T follicular helper cell (primary cell): Measurements from ENCODE around the gene SECISBP2L.
"Not testable (repeated sequence)": the region's sequence is repeated elsewhere in the genome, so short reads cannot be mapped to it uniquely, and the experiment has no call there.

Source experiments
- DNase-seq: peaks from one replicate; pipeline ENCODE4 v3.0.0-alpha.2; 2020; ENCODE audit warnings: low read depth
- total RNA-seq, 2 experiments: gene quantifications; one replicate each; lab custom pipeline; 2026; lab: John Stamatoyannopoulos, UW

Gene SECISBP2L, protein sequence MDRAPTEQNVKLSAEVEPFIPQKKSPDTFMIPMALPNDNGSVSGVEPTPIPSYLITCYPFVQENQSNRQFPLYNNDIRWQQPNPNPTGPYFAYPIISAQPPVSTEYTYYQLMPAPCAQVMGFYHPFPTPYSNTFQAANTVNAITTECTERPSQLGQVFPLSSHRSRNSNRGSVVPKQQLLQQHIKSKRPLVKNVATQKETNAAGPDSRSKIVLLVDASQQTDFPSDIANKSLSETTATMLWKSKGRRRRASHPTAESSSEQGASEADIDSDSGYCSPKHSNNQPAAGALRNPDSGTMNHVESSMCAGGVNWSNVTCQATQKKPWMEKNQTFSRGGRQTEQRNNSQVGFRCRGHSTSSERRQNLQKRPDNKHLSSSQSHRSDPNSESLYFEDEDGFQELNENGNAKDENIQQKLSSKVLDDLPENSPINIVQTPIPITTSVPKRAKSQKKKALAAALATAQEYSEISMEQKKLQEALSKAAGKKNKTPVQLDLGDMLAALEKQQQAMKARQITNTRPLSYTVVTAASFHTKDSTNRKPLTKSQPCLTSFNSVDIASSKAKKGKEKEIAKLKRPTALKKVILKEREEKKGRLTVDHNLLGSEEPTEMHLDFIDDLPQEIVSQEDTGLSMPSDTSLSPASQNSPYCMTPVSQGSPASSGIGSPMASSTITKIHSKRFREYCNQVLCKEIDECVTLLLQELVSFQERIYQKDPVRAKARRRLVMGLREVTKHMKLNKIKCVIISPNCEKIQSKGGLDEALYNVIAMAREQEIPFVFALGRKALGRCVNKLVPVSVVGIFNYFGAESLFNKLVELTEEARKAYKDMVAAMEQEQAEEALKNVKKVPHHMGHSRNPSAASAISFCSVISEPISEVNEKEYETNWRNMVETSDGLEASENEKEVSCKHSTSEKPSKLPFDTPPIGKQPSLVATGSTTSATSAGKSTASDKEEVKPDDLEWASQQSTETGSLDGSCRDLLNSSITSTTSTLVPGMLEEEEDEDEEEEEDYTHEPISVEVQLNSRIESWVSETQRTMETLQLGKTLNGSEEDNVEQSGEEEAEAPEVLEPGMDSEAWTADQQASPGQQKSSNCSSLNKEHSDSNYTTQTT
- 54.8 to 102 reads per million in 2 experiments for total RNA-seq

- DNase-seq: peak; percentile 88
Observed at GRCh38 chr15:49046220-49047102, at the start of gene SECISBP2L. Gene SECISBP2L, minus strand, starts transcription at chr15:49046446. Its CDS starts 147 bp downstream, at chr15:49046299.

DNA sequence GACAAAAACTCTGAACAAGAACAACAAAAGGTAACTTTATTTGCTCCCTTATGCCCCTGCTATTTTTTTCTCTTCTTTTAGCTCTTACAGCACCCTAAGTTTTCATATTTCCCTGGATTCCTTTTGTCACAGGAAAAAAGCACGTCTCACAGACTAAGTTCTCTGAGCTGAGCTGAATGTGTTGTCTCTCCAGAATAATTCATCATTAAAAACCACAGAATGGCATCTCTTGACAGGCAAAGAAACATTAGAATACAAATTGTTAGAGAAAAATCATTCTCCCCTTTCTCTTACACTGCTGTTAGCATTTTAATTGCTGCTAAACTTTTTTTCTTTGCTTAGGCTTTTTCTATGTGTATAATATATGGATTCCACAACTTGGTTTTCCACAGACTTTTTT is 48.7 kb upstream of the SECISBP2L start:
- DNase-seq: no peak

- no peak for DNase-seq
Observed at GRCh38 chr15:49093252-49094105, 47.2 kb upstream of the SECISBP2L start.

DNA sequence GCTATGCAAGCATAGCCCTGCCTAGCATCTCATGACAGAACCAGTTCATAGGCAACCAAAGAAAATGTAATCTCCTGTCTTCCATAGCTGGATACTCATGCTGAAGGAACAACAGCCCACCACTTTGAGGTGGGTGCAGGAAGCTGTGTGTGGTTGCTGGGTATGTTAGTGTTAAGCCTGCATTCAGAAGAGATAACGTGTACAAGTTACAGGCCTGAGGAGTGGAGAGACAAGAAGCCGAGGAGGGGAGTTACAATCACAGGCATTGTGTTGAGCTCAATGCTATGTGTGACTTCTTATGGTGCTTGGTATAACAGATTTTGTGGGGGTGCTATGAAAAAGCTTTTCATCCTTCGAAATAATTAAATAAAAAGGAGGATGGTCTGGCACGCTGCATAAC is 42.8 kb upstream of the SECISBP2L start:
- DNase-seq: no peak

DNA sequence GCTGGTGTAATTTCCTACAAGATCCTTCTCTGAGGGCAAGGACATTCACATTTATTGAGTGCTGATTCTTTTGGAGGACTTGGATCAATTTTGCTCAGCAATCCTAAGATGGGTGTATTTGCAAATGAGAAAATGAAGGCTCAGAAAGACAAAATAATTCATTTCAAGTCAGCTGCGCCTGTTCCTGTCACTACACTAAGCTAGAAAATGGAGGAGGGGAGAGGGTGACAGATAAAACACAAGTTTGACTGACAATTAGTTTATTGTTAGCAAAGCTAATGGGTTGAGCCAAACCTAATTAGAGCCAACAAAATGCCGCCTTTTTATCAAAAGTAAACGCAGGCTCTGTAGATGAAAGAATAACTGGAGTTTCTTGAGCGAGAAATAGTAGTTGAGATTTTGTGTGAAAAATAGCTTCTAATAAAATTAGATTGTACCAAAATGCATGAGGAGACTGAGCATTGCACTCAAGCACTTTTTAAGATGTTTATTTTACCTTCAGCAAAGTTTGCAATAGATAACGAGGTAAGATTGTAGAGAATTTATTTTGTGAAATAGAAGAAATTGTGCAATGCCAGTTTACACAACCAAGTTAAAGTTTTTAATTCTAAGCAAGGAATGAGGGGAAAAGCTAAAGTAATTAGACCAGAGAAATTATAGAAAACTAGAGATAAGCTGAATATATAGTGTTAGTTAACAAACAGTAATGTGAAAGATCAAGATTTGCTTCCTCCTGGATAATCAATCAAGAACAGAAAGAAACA is 39.6 kb upstream of the SECISBP2L start:
- no peak for DNase-seq

DNA sequence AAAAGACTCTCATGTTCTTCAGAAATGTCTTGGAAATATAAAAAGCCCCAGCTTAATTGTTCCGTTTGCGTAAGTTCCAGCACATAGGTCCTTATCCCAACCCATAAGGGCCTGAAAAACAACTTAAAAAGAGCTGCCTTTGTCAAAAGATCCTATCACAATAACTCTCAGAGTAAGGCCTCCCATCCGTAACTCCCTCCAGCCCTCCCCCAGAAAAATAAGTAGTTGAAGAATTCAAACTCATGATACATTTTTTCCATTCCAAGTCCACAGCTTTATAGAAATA is 38.0 kb upstream of the SECISBP2L start:
- no peak for DNase-seq

DNA sequence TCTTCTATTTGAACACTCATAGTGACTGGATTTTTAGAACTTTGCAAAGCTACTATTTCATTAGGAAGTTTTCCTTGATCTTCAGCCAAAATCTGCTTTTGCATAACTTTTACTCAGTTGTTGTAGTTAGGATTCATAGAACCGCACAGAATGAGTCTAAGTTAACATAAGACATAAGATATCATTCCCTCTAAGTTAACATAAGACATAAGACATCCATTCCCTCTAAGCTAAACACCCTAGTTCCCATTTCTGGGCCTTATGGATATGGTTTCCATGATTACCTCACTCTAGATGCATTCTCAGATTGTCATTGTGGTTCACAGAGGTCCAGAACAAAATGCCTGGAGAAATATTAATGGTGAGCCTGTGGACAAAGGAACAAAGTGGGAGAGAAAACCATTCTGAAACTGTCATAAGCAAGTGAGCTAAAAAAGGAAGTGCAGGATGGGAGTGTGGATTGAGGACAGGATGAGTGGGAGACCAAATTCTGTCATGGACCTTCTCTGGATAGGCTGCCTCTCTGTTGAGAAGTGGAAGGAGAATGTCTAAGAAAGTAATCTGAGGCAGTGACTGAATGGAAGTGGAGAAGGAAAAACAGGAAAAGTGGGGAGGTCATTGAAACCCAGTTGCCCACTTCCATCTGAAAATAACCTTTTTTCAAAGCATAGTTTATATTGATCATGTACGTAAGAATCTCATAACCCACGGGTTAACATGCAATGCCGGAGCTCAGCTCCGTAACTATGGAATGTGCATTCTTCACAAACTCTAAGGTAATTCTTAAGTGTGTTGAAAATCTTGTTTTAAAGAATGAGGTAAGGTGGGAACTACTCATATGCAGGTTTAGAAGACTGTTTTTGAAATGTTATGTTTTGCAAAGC is 37.4 kb upstream of the SECISBP2L start:
- no peak for DNase-seq

DNA sequence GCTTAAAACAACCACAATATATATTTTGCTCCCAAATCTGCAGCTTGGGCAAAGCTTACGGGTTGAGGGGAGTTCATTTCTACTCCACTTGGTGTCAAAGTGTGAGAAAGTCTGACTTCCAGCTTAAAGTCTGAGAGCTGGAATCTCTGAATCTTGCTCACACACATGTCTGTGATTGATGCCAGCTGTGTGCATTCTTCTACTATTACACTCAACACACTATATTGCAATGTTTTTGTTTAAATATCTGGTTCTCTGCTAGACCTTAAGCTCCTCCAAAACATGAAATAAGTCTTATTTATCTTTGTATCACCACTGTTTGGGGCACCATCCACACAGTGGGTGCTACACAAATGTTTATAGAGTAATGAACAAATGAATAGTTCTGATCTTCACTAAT is 36.7 kb upstream of the SECISBP2L start:
- DNase-seq: no peak

- DNase-seq: no peak
Observed at GRCh38 chr15:49079340-49080039, 33.2 kb upstream of the SECISBP2L start.

DNA sequence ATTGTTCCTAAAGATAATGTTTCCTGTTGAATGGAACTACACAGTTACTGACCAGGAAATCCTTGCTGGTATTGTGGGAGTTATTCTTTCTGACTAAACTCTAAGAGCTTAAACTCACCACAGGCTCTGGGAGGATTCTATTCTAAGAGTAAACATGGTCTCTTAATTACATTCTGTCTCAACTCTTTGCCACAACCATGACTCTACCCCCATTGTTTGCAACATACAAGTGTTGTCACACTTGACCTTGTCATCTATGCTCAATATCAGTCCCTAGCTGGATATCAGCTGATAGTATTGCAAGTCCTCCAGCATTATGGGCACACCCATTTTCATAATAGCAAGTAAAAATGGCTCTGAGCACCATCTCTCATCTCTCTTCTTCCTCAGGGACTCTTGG is 29.6 kb upstream of the SECISBP2L start:
- no peak for DNase-seq

DNA sequence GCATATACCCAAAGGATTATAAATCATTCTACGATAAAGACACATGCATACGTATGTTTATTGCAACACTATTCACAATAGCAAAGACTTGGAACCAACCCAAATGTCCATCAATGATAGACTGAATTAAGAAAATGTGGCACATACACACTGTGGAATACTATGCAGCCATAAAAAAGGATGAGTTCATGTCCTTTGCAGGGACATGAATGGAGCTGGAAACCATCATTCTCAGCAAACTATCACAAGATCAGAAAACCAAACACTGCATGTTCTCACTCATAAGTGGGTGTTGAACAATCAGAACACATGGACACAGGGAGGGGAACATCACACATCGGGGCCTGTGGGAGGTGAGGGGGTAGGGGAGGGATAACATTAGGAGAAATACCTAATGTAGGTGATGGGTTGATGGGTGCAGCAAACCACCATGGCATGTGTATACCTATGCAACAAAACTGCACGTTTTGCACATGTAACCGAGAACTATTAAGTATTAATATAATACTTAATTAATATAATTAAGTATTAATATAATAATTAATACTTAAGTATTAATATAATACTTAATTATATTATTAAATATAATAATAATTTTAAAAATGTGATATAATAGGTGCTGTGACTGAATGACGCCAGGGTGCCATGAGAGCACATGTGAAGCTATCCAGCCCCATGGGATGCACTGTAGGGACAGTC is 28.5 kb upstream of the SECISBP2L start:
- DNase-seq: not testable (repeated sequence)

- DNase-seq: no peak
Observed at GRCh38 chr15:49066372-49066771, 20.1 kb upstream of the SECISBP2L start.

DNA sequence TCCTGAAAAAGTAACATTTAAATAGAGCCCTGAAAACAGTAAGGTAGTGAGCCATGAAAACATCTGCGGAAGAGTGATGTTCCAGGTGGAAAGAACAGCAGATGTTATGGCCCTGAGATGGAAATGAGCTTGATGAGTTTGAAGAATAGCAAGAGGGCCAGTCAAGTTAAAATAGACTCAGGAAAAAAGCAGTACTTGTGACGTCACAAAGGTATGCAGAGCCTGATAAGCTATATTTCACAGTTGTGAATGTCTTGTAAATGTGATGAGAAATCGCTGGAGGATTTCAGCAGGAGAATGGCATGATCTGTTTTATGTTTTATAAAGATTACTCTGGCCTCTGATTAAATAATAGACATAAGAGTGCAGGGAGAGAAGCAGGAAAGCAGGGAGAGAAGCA is 18.6 kb upstream of the SECISBP2L start:
- DNase-seq: no peak

- no peak for DNase-seq
Observed at GRCh38 chr15:49064281-49064653, 18.0 kb upstream of the SECISBP2L start.

- DNase-seq: no peak
Observed at GRCh38 chr15:49063402-49064280, 17.4 kb upstream of the SECISBP2L start.

GRCh38 chr15:49062900-49063299 is 16.7 kb upstream of the SECISBP2L start:
- DNase-seq: no peak
